ENCODE measurements around the gene NFXL1.

GRCh38 chr4:47930971-47931804 is 16.8 kb upstream of the NFXL1 start:
- TF ChIP-seq CTCF (conservative IDR thresholded peaks at IDR 0.05 in 1 of 2, IDR thresholded peaks at IDR 0.05 in 1 of 2; ENCODE audit: low read depth in 1 of 2, low read length in 2 of 2) (no peak), EZH2 (IDR thresholded peaks at IDR 0.05; ENCODE audit: low read length, missing control alignments) (no peak)
